ENCODE data around the gene PCYOX1L.

GRCh38 chr5:149324641-149325040 is 33.2 kb upstream of the PCYOX1L start:
- TF ChIP-seq CTCF (conservative IDR thresholded peaks at IDR 0.05; ENCODE audit: low read length) = no peak
- TF ChIP-seq EZH2phosphoT487 (IDR thresholded peaks at IDR 0.05; ENCODE audit: borderline replicate concordance) = no peak

Data from Loucy (cell line).